GM12892 (cell line): ENCODE measurements around the gene IVD.

ENCODE experiments used
- POLR2A ChIP-seq: IDR thresholded peaks from 2 replicates; pipeline ENCODE4 v1.6.1; 2011; ENCODE audit warnings: low read depth, low read length, control low read depth
- POLR2AphosphoS5 ChIP-seq: IDR thresholded peaks from 2 replicates; pipeline ENCODE4 v1.6.1; 2011; ENCODE audit warnings: low read depth, low read length, control low read depth
- TAF1 ChIP-seq: IDR thresholded peaks from 2 replicates; pipeline ENCODE4 v1.6.1; 2011; ENCODE audit warnings: low read depth, mild to moderate bottlenecking, control low read depth, low read length, borderline replicate concordance

- TF ChIP-seq POLR2A = no peak
- no peak for TF ChIP-seq POLR2AphosphoS5
- no peak for TF ChIP-seq TAF1
These were observed 9.2 kb downstream of the IVD start for GRCh38 chr15:40414816-40415215.
